D341Med (cell line): ENCODE measurements around the gene AKR1A1.
"Not testable (repeated sequence)": the region's sequence is repeated elsewhere in the genome, so short reads cannot be mapped to it uniquely, and the experiment has no call there.

Experiments used
- DNase-seq: peaks from one replicate; pipeline ENCODE4 v3.0.0; 2012; ENCODE audit warnings: low spot score

AKR1A1 gene

DNA sequence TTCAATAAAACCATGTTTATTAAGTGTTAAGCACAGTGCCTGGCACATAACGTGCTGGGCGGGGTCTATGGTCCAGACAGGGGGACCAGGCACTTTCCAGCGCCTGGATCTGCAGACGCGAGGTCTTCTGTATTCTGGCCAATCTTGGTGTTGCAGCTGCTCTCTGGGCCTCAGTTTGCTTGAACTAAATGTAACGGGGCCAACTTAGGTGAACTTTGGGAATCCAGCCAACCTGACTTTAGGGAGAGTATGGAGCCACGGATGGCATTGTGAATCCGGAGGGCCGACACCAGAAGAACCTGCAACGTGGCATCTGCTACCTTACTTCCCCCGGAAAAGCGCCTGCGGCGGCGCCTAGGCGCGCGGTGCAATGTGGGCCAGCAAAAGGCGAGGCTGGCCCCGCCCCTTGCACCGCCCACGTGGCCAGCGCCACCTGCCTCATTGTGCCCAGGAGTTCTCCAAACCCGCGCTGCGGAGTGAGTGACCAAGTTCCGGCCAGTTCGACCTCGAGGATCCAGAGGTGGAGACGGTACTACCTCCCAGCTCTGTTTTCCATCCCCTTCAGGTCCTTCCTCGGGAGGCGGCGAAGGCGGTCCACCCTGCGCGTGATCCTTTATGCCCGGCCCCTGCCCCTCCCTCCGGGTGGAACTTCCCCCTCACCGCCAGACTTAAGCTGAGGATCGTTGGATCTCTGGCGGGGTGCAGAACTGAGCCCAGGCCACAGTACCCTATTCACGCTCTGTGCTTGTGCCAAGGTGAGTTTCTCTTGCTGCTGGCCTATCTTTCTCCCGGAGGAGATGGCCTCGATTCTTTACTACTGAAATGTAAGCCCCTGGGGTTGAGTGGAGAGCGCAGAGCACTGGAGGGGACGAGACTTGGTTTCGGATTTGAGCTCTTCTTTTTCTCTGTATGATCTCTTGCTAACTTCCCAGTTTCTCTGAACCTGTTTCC lies at the start of gene AKR1A1:
TSS of gene AKR1A1 (plus strand) at position 426 of the 951 bp plus-strand sequence. CDS start 10,969 bp downstream, outside the sequence.
- peak; percentile 92 for DNase-seq

DNA sequence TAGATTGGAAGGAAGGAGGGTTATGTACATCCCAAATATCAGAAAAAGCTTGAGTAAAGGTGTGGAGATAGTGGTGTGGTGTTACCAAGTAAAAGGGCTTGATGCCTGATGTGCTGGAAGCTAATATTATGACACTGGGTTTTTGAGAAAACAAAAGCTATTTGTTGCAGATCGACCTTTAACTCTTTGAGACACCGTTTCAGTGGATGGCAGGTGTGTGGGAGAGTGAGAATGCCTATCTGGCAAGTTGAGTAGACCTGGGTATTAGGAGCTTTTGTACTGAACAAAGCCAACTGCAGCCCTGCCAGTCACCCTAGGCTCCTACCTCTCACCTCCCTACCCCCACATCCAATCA lies 49.1 kb upstream of the AKR1A1 start:
- no peak for DNase-seq

GRCh38 chr1:45503462-45504360 lies 46.9 kb upstream of the AKR1A1 start:
- no peak for DNase-seq

GRCh38 chr1:45507195-45507594 lies 43.4 kb upstream of the AKR1A1 start:
- DNase-seq = no peak

GRCh38 chr1:45507893-45508292 lies 42.7 kb upstream of the AKR1A1 start:
- DNase-seq = no peak

GRCh38 chr1:45508295-45509151 lies 42.1 kb upstream of the AKR1A1 start:
- DNase-seq = no peak

DNA sequence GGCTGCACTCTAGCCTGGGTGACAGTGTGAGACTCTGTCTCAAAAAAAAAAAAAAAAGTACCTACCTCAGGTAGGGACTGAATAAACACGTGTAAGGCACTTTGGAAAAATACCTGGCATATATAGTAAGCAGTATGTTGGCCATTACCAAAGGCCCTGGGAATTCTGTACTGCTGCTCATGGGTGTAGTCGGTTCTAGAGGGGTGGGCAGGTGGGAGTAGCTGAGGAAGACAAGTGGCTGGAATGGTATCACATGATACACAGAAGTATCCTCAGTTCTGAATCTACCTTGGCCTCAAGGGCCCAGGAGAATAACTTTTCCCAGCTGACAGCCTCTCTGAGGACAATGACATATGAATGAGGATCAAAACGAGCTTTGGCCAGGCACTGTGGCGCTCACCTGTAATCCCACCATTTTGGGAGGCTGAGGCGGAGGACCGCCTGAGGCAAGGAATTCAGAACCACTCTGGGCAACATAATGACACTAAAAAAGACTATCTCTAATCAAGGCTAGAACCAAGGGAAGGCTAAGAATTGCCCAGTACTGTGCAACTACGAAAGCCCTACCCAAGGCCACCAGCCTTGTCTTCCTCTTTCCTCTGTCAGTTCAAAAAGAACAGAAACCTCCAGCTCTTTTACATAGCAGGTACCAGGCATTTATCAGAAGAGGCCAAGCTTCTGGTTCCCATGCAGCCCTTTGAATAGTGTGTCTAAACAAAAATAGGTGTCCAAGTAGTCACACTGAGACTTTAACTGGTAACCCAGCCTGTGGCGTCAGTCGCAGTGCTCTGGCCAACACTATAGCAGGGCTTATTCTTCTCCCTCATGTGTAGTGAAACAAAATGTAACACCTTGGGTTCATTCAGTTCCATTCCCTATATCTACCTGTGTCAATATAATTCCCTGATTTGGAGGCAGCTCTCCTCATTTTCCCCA lies 40.3 kb upstream of the AKR1A1 start:
- DNase-seq = no peak

DNA sequence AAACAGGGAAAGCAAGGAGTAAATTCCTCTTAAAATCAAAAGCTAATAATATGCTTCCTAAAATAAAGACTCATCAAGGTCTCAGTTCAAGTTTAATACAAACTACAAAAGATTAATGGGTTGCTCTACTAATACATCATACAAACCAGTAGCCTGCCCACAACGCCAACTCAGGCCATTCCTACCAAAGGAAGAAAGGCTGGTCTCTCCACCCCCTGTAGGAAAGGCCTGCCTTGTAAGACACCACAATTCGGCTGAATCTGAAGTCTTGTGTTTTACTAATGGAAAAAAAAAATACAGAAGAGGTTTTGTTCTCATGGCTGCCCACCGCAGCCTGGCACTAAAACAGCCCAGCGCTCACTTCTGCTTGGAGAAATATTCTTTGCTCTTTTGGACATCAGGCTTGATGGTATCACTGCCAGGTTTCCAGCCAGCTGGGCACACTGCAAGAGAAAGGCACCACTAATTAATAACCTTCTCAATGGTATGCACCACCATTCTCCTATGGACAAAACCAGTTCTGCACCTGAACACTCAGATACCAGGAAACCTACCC lies 39.6 kb upstream of the AKR1A1 start:
- DNase-seq = no peak

DNA sequence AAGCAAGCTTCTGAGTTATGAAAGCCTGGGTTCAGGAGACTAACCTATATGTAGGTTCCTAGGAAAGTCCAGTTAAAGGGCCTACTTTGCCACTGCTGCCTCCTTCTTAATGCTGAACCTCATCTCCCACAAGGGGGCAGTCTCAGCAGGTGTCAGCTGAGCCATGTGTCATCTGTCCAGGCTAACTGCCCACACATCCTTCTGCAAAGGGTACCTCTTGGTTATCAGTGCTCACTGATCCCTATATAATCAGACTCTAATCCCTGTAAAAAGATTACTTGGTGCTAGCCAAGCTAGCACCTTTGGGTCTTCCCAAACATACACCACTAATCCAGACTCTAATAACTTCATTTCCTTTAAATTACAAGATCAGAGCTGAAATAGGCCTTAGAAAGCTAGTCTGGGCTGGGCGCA lies 38.0 kb upstream of the AKR1A1 start:
- DNase-seq = peak; percentile 72

DNA sequence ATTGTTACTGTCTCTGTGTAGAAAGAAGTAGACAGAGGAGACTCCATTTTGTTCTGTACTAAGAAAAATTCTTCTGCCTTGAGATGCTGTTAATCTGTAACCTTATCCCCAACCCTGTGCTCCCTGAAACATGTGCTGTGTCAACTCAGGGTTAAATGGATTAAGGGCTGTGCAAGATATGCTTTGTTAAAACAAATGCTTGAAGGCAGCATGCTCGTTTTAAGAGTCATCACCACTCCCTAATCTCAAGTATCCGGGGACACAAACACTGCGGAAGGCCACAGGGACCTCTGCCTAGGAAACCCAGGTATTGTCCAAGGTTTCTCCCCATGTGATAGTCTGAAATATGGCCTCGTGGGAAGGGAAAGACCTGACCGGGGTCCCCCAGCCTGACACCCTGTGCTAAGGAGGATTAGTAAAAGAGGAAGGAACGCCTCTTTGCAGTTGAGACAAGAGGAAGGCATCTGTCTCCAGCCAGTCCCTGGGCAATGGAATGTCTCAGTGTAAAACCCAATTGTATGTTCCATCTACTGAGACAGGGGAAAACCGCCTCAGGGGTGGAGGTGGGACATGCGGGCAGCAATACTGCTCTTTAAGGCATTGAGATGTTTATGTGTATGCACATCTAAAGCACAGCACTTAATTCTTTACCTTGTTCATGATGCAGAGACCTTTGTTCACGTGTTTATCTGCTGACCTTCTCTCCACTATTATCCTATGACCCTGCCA lies 36.9 kb upstream of the AKR1A1 start:
- not testable (repeated sequence) for DNase-seq

DNA sequence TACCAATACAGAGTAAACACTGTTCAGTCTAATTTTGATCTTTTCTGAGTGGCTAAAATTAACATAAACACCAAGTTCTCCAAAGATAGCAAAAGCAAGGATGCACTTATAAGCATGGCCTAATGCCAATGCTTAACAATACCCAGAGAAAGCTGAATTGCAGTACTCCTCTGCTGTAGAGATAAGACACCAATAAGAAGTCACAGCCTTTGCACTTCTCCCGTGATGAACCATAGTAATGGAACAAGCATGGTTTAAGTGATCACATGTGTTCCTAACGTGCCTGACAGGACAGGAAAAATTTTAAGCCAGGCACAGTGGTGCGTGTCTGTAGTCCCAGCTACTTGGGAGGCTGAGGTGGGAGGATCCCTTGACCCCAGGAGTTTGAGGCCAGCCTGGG lies 34.6 kb upstream of the AKR1A1 start:
- DNase-seq = no peak

- no peak for DNase-seq
Observed at GRCh38 chr1:45516465-45516864, 34.2 kb upstream of the AKR1A1 start.

GRCh38 chr1:45518366-45518765 lies 32.3 kb upstream of the AKR1A1 start:
- not testable (repeated sequence) for DNase-seq

GRCh38 chr1:45518910-45519309 lies 31.7 kb upstream of the AKR1A1 start:
- no peak for DNase-seq

DNA sequence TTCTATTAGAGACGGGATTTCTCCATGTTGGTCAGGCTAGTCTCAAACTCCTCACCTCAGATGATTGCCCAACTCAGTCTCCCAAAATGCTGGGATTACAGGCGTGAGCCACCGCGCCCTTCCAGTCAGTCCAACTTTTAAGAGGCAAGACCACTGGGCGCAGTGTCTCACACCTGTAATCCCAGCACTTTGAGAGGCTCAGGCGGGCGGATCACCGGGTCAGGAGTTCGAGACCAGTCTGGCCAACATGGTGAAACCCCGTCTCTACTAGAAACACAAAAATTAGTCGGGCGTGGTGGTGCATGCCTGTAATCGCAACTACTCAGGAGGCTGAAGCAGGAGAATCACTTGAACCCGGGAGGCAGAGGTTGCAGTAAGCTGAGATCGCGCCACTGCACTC lies 30.9 kb upstream of the AKR1A1 start:
- DNase-seq = not testable (repeated sequence)

- peak; percentile 96 for DNase-seq
Observed at GRCh38 chr1:45521413-45522323, 29.0 kb upstream of the AKR1A1 start, which contains the start of gene PRDX1. PRDX1 (minus strand) TSS chr1:45521884; CDS start chr1:45519043, 2,841 bp downstream.

DNA sequence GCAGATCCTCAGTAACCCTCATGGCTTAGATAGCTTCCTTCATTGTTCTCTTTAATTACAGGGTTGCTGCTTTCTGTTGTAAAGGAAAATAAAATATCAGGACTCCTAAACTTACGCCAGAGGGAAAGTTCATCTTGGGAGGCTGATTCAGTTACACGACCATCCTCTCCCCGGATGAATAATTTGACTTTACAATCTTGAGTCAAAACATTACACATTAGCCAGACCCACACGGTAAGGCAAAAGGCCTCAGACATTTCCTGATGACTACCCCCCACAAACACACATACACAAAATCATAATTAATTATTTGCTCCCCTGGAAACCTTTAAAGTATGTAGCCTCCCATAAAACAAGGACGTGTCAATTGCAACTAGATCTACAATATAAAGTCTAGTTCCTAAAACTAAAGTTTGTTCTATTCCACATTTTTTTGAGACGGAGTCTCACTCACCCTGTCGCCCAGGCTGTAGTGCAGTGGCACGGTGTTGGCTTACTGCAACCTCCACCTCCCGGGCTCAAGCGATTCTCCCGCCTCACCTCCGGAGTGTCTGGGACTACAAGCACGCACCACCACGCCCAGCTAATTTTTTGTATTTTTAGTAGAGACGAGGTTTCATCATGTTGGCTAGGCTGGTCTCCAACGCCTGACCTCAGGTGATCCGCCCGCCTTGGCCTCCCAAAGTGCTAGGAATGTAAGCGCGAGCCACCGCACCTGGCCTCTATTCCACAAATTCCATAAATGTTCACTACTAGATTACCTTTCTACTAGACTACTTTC lies 28.1 kb upstream of the AKR1A1 start:
- DNase-seq = no peak

GRCh38 chr1:45523516-45523915 lies 27.1 kb upstream of the AKR1A1 start:
- not testable (repeated sequence) for DNase-seq
